ENCODE measurements around the gene TP53AIP1. TPM values are rescaled to one million over a fixed set of nuclear protein-coding genes. Genes with fewer than 3 reads are reported as not detected.

The TP53AIP1 gene
- total RNA-seq, 1 experiment from 2014 or later = not detected

DNA sequence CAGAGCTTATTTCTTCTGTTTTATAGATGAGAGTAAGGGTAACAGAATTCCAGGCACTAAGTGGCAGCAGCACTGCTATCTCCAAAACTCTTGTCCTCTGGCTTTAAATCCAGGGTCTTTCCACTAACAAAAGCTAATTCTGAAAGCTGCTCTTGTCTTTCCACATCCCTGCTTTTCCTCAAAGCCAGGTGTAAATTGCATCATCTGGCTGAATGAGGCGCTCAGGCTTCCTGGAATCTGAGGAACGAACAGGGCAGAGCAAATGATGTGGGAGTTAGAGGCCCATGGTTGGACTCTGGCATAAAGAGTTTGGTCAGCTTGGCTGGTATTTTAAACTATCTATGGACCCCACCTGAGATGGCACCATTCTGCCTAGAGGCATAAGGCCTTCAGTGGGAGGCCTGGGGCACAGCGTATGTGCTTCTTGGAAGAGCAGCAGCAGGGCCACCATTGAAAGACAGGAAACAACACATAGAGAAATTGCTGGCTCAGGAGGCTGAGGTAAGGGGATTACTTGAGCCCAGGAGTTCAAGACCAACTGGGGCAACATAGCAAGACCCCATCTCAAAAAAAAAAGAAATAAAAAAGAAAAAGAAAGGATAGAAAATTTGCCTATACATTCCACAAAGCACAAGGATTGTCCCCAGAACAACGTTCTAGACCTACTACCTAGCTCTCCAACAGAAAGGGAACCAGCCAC is 49.7 kb downstream of the TP53AIP1 start:
- Histone ChIP-seq H4K8ac (replicated peaks; ENCODE audit: insufficient read length, low read depth, low read length) (no peak overlapping the region), H2BK15ac (ENCODE audit: low read depth, low read length) (no peak overlapping the region), H3K27me3 (ENCODE audit: insufficient read depth, low read length) (peaks cover 52% of the 10 kb centered on the region), H2AK5ac (ENCODE audit: insufficient read length, low read length) (no peak overlapping the region), H3K4me2 (ENCODE audit: insufficient read depth, insufficient read length, low read length) (no peak overlapping the region), H4K91ac (ENCODE audit: insufficient read length, low read depth, low read length) (no peak overlapping the region), H3K4me1 (ENCODE audit: insufficient read depth, low read length) (no peaks in the 10 kb centered on the region), H4K20me1 (ENCODE audit: control insufficient read depth, insufficient read depth, insufficient read length) (no peaks in the 10 kb centered on the region), H3K79me2 (ENCODE audit: insufficient read depth, low read length) (no peaks in the 10 kb centered on the region), H2BK5ac (ENCODE audit: insufficient read length, low read length) (no peak overlapping the region), H3K27ac (ENCODE audit: insufficient read length, low read depth, low read length) (no peak overlapping the region), H2BK120ac (ENCODE audit: low read depth, low read length, poor library complexity, severe bottlenecking) (no peak overlapping the region), H3T11ph (ENCODE audit: low read length) (no peak overlapping the region), H3K4ac (ENCODE audit: low read depth, low read length) (no peak overlapping the region), H3K23me2 (ENCODE audit: insufficient read length, low read depth, low read length, poor library complexity, severe bottlenecking) (peaks cover 8% of the 10 kb centered on the region), H3K79me1 (ENCODE audit: insufficient read depth, low read depth, low read length, poor library complexity, severe bottlenecking) (no peaks in the 10 kb centered on the region), H2AFZ (ENCODE audit: low read length) (no peak overlapping the region), H2BK12ac (ENCODE audit: insufficient read length, low read depth, low read length) (no peak overlapping the region), H4K5ac (ENCODE audit: insufficient read length, low read depth, low read length) (no peak overlapping the region), H3K18ac (ENCODE audit: insufficient read length, low read depth, low read length) (no peak overlapping the region), H3K23ac (ENCODE audit: insufficient read length, low read depth, low read length) (no peak overlapping the region), H2BK20ac (ENCODE audit: low read depth, low read length, poor library complexity, severe bottlenecking) (no peak overlapping the region), H3K9me3 (ENCODE audit: control insufficient read depth, low read depth, low read length) (no peaks in the 10 kb centered on the region), H3K56ac (ENCODE audit: insufficient read length, low read depth, low read length) (no peak overlapping the region), H3K14ac (ENCODE audit: insufficient read depth, low read length) (no peak overlapping the region), H3K9ac (ENCODE audit: extremely low read depth, insufficient read length, low read length) (no peak overlapping the region)
- no peaks in the 10 kb centered on the region; a peak in 1 of 5 replicates for H3K9me3 Mint-ChIP-seq
- peaks cover 17 to 22% of the 10 kb centered on the region in 2 experiments for H3K4me1 Mint-ChIP-seq
- no CpG with 5 or more reads among the region's 4 CpGs for WGBS (ENCODE audit: extremely low coverage, insufficient read length, low lambda C conversion rate)
- no peak overlapping the region for H3K4me3 Mint-ChIP-seq
- no peaks in the 10 kb centered on the region for H3K36me3 Mint-ChIP-seq (ENCODE audit: insufficient read depth in 1 of 3, low read depth in 3 of 3)
- H3K27ac Mint-ChIP-seq = no peak overlapping the region
- no peak for TF ChIP-seq CTCF (conservative IDR thresholded peaks at IDR 0.05)
- H3K27me3 Mint-ChIP-seq (ENCODE audit: low read depth) = peaks cover 94% of the 10 kb centered on the region
- no peak for DNase-seq
